GM12892 (cell line): Measurements from ENCODE around the gene ZNF677.
"Not testable (repeated sequence)": the region's sequence is repeated elsewhere in the genome, so short reads cannot be mapped to it uniquely, and the experiment has no call there.

ENCODE experiments used
- DNase-seq: peaks from one replicate; pipeline ENCODE4 v3.0.0; 2011; ENCODE audit not compliant: insufficient read length
- FAIRE-seq: peaks from 2 replicates; lab custom pipeline; 2011; peaks lifted over from hg19 to GRCh38; lab: Jason Lieb, UNC
- POLR2A ChIP-seq: IDR thresholded peaks from 2 replicates; pipeline ENCODE4 v1.6.1; 2011; ENCODE audit warnings: low read depth, low read length, control low read depth
- POLR2AphosphoS5 ChIP-seq: IDR thresholded peaks from 2 replicates; pipeline ENCODE4 v1.6.1; 2011; ENCODE audit warnings: low read depth, low read length, control low read depth
- TAF1 ChIP-seq: IDR thresholded peaks from 2 replicates; pipeline ENCODE4 v1.6.1; 2011; ENCODE audit warnings: low read depth, mild to moderate bottlenecking, control low read depth, low read length, borderline replicate concordance

ZNF677 gene

GRCh38 chr19:53246498-53246897 lies 8.2 kb downstream of the ZNF677 start:
- no peak for DNase-seq

DNA sequence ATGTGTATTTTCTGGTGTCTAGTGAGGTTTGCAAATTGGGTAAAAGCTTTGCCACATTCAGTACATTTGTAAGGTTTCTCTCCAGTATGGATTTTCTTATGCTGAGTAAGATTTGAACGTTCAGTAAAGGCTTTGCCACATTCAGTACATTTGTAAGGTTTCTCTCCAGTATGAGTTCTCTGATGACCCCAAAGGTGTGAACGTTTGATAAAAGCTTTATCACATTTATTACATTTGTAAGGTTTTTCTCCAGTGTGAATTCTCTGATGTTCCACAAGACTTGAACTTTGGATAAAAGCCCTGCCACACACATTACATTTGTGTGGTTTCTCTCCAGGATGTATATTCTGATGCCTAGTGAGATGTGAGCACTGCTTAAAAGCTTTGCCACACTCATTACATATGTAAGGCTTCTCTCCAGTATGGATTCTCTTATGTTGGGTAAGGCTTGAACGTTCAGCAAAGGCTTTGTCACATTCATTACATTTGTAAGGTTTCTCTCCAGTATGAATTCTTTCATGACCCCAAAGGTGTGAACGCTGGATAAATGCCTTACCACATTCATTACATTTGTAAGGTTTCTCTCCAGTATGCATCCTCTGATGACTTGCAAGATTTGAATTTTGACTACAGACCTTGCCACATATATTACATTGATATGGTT lies 17.4 kb downstream of the ZNF677 start:
- DNase-seq (no peak), FAIRE-seq (no peak)
- TF ChIP-seq POLR2AphosphoS5 (no peak), TAF1 (no peak), POLR2A (no peak)

More at GRCh38 chr19:53246498-53246897, 8.2 kb downstream of the ZNF677 start:
- FAIRE-seq = no peak
- TF ChIP-seq POLR2AphosphoS5 = no peak
- TF ChIP-seq TAF1 = no peak
- TF ChIP-seq POLR2A = no peak

GRCh38 chr19:53224606-53225005 lies 30.1 kb downstream of the ZNF677 start:
- no peak for FAIRE-seq
- DNase-seq = no peak
- TF ChIP-seq POLR2AphosphoS5 = no peak
- no peak for TF ChIP-seq TAF1
- no peak for TF ChIP-seq POLR2A

DNA sequence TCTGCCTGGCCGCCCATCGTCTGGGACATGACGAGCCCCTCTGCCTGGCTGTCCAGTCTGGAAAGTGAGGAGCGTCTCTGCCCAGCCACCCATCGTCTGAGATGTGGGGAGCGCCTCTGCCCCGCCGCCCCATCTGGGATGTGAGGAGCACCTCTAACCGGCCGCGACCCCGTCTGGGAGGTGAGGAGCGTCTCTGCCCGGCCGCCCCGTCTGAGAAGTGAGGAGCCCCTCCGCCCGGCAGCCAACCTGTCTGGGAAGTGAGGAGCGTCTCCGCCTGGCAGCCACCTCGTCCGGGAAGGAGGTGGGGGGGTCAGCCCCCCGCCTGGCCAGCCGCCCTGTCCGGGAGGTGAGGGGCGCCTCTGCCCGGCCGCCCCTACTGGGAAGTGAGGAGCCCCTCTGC lies 32.0 kb downstream of the ZNF677 start:
- FAIRE-seq = not testable (repeated sequence)

GRCh38 chr19:53212703-53213320 lies 41.9 kb downstream of the ZNF677 start:
- no peak for FAIRE-seq
- DNase-seq = no peak
- no peak for TF ChIP-seq TAF1
- no peak for TF ChIP-seq POLR2A
- no peak for TF ChIP-seq POLR2AphosphoS5

More for the DNA sequence above, 32.0 kb downstream of the ZNF677 start:
- DNase-seq = not testable (repeated sequence)

DNA sequence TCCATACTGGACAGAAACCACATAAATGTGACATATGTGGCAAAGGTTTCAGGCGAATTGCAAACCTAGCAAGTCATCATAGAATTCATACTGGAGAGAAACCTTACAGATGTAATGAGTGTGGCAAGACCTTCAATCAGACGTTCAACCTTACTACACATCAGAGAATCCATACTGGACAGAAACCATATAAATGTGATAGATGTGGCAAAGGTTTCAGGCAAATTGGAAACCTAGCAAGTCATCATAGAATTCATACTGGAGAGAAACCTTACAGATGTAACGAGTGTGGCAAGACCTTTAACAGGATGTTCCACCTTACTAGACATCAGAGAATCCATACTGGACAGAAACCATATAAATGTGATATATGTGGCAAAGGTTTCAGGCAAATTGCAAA lies 43.1 kb downstream of the ZNF677 start:
- not testable (repeated sequence) for DNase-seq, FAIRE-seq

GRCh38 chr19:53196777-53197396 lies 57.8 kb downstream of the ZNF677 start:
- DNase-seq (peak; percentile 91), FAIRE-seq (peak; percentile 82)
- peak; percentile 81; the same call in 1 of the 2 replicates for TF ChIP-seq POLR2A
- peak; percentile 78 for TF ChIP-seq POLR2AphosphoS5
- TF ChIP-seq TAF1 = peak; percentile 63; the same call in 1 of the 2 replicates

GRCh38 chr19:53195265-53195903 lies 59.3 kb downstream of the ZNF677 start:
- TF ChIP-seq POLR2AphosphoS5 = no peak
- TF ChIP-seq TAF1 = no peak
- TF ChIP-seq POLR2A = no peak
- peak; percentile 20 for DNase-seq
- peak; percentile 86 for FAIRE-seq

DNA sequence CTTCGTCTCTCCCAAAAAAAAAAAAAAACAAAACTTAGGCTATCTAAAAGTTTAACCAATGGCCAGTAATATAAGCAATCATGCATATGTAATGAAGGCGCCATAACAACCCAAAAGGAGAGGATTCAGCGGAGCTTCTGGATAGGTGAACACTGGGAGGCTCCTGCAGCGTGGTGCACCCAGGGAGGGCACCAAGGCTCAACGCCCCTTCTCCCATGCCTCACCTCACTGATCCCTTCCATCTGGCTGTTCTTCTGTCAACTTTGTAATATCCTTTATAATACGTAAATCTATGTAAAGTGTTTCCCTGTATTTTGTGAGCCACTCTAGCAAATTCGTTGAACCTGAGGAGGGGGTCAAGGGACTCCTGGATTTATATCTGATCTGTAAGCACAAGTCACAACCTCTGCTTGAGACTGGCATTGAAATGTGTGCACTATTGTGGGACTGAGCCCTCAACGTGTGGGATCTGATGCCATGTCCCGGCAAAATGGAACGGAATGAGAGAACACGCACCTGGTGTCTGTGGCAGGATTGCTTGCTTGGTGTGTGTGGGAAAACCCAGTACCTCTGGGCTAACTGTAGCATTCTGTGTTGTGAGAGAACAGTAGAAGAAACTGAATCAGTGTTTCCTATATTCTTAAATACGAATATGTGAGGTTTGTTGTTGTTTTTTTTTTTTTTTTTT lies 61.0 kb downstream of the ZNF677 start:
- no peak for DNase-seq
- TF ChIP-seq POLR2A (no peak), POLR2AphosphoS5 (no peak), TAF1 (no peak)
- no peak for FAIRE-seq

GRCh38 chr19:53192771-53193534 lies 61.7 kb downstream of the ZNF677 start, which contains the start of gene ZNF665:
Gene ZNF665 (minus strand): TSS chr19:53193358. CDS start chr19:53182898, 10,460 bp downstream.
- DNase-seq (peak; percentile 43), FAIRE-seq (peak; percentile 14)
- TF ChIP-seq POLR2AphosphoS5 (peak; percentile 71; the same call in 1 of the 2 replicates), TAF1 (peak; percentile 75; the same call in 1 of the 2 replicates), POLR2A (peak; percentile 73)
